ENCODE data around the gene GLIPR2.
"Not testable (repeated sequence)": the region's sequence is repeated elsewhere in the genome, so short reads cannot be mapped to it uniquely, and the experiment has no call there.

The GLIPR2 gene

GRCh38 chr9:36129139-36129538 is 7.4 kb upstream of the GLIPR2 start:
- peak overlapping the region; percentile 2 to 46 for H3K4me3 ChIP-seq (ENCODE audit: low read depth in 1 of 2, low read length in 1 of 2)
- peaks cover 49 to 52% of the 10 kb centered on the region in 2 experiments for H3K4me1 ChIP-seq (ENCODE audit: control insufficient read depth in 1 of 2, insufficient read depth in 1 of 2, low read depth in 1 of 2, low read length in 1 of 2)
- no peaks in the 10 kb centered on the region for H3K9me3 ChIP-seq
- TF ChIP-seq CTCF (IDR thresholded peaks at IDR 0.05), result no peak
- peak overlapping the region; percentile 86 for H3K27ac ChIP-seq
- H3K36me3 ChIP-seq, result no peaks in the 10 kb centered on the region
- H3K27me3 ChIP-seq, result no peaks in the 10 kb centered on the region

- not testable (repeated sequence) for H3K4me3 ChIP-seq (ENCODE audit: low read depth in 1 of 2, low read length in 1 of 2); H3K27me3 ChIP-seq; H3K27ac ChIP-seq; H3K36me3 ChIP-seq; H3K9me3 ChIP-seq
- peaks cover 43 to 45% of the 10 kb centered on the region in 2 experiments for H3K4me1 ChIP-seq (ENCODE audit: control insufficient read depth in 1 of 2, insufficient read depth in 1 of 2, low read depth in 1 of 2, low read length in 1 of 2)
These were observed 4.9 kb upstream of the GLIPR2 start for GRCh38 chr9:36131666-36132065.

GRCh38 chr9:36132086-36132485 is 4.4 kb upstream of the GLIPR2 start:
- no peak for TF ChIP-seq CTCF (IDR thresholded peaks at IDR 0.05)
- Histone ChIP-seq H3K27ac (no peak overlapping the region), H3K4me3 (ENCODE audit: low read depth in 1 of 2, low read length in 1 of 2) (no peak overlapping the region), H3K9me3 (no peaks in the 10 kb centered on the region), H3K36me3 (no peaks in the 10 kb centered on the region), H3K4me1 (ENCODE audit: control insufficient read depth in 1 of 2, insufficient read depth in 1 of 2, low read depth in 1 of 2, low read length in 1 of 2) (peaks cover 41% of the 10 kb centered on the region in 2 experiments), H3K27me3 (no peaks in the 10 kb centered on the region)

GRCh38 chr9:36134761-36135505 is 1.6 kb upstream of the GLIPR2 start:
- Histone ChIP-seq H3K36me3 (no peaks in the 10 kb centered on the region), H3K9me3 (no peaks in the 10 kb centered on the region), H3K27ac (no peak overlapping the region), H3K4me1 (ENCODE audit: control insufficient read depth in 1 of 2, insufficient read depth in 1 of 2, low read depth in 1 of 2, low read length in 1 of 2) (peaks cover 39 to 41% of the 10 kb centered on the region in 2 experiments), H3K27me3 (no peaks in the 10 kb centered on the region), H3K4me3 (ENCODE audit: low read depth in 1 of 2, low read length in 1 of 2) (no peak overlapping the region)
- TF ChIP-seq CTCF (IDR thresholded peaks at IDR 0.05), result no peak

GRCh38 chr9:36135741-36136271 is 727 bp upstream of the GLIPR2 start:
- H3K27me3 ChIP-seq, result no peaks in the 10 kb centered on the region
- H3K9me3 ChIP-seq, result no peaks in the 10 kb centered on the region
- H3K36me3 ChIP-seq, result no peaks in the 10 kb centered on the region
- peaks cover 46 to 48% of the 10 kb centered on the region in 2 experiments for H3K4me1 ChIP-seq (ENCODE audit: control insufficient read depth in 1 of 2, insufficient read depth in 1 of 2, low read depth in 1 of 2, low read length in 1 of 2)
- peak overlapping the region; percentile 85 to 99 for H3K4me3 ChIP-seq (ENCODE audit: low read depth in 1 of 2, low read length in 1 of 2)
- no peak for TF ChIP-seq CTCF (IDR thresholded peaks at IDR 0.05)
- peak overlapping the region; percentile 100 for H3K27ac ChIP-seq

GRCh38 chr9:36136894-36137391 is 410 bp downstream of the GLIPR2 start:
- H3K4me1 ChIP-seq (ENCODE audit: control insufficient read depth in 1 of 2, insufficient read depth in 1 of 2, low read depth in 1 of 2, low read length in 1 of 2), result peaks cover 57 to 59% of the 10 kb centered on the region in 2 experiments
- H3K27ac ChIP-seq, result peak overlapping the region; percentile 100
- TF ChIP-seq CTCF (IDR thresholded peaks at IDR 0.05), result no peak
- no peaks in the 10 kb centered on the region for H3K27me3 ChIP-seq
- peaks cover 2% of the 10 kb centered on the region for H3K36me3 ChIP-seq
- H3K4me3 ChIP-seq (ENCODE audit: low read depth in 1 of 2, low read length in 1 of 2), result peak overlapping the region; percentile 85 to 99
- H3K9me3 ChIP-seq, result no peaks in the 10 kb centered on the region

Measured in neutrophil (primary cell).